Stimulated activated CD4-positive, alpha-beta T cell treated with anti-CD3 and anti-CD28 coated beads, Interleukin-4, amount 100 ng/mL, for 48 hours (primary cell): ENCODE results near the gene ELMOD2.

Experiments
- DNase-seq, 2 donors: peaks; one replicate each; pipeline ENCODE4 v3.0.0-alpha.2; 2020; ENCODE audit warnings: low read depth in 2 of 2

ELMOD2 gene

GRCh38 chr4:140581078-140581477 lies 57.1 kb downstream of the ELMOD2 start:
- DNase-seq = no peak

- no peak for DNase-seq
Observed at GRCh38 chr4:140584439-140584838, 60.5 kb downstream of the ELMOD2 start.

GRCh38 chr4:140595065-140595464 lies 71.1 kb downstream of the ELMOD2 start:
- no peak for DNase-seq

GRCh38 chr4:140600408-140600807 lies 76.4 kb downstream of the ELMOD2 start:
- DNase-seq = no peak

- DNase-seq = no peak
Observed at GRCh38 chr4:140602714-140603113, 78.7 kb downstream of the ELMOD2 start.

GRCh38 chr4:140603286-140603685 lies 79.3 kb downstream of the ELMOD2 start:
- DNase-seq = no peak
